Spleen (tissue), 7 donors: ENCODE measurements around the gene ROGDI.

Source experiments
- CTCF ChIP-seq, 11 experiments: fragments of 200-600 bp in 7 of 11; fragments of 450-650 bp in 4 of 11; sonication (generic) in 4 of 11; IDR thresholded peaks in 8 of 11; conservative IDR thresholded peaks in 3 of 11; 1 replicate in 7 of 11; 2 replicates in 4 of 11; pipeline versions ENCODE4 v1.4.0 to v1.8.0; 2016 to 2021; ENCODE audit warnings: antibody characterized with exemption in 11 of 11, inconsistent platforms in 4 of 11, mild to moderate bottlenecking in 1 of 11
- POLR2A ChIP-seq, 3 donors: fragments of 450-650 bp; IDR thresholded peaks; one replicate each; pipeline ENCODE4 v1.5.1; 2017; ENCODE audit warnings: antibody characterized with exemption in 3 of 3, mild to moderate bottlenecking in 1 of 3
- donor health status: DM: no; HTN: no; CAD: no; lungs with moderate emphysema.
- donor health status: DM: no; HTN: no; CAD: no.
- donor health status: DM: no; HTN: no; CAD: no.

- TF ChIP-seq CTCF (IDR thresholded peaks at IDR 0.05 in 8 of 11, conservative IDR thresholded peaks at IDR 0.05 in 3 of 11) (no peak), POLR2A (IDR thresholded peaks at IDR 0.05) (no peak)
Measured at GRCh38 chr16:4776141-4776705, 26.2 kb downstream of the ROGDI start.
